A172 (cell line): Measurements from ENCODE around the gene BTG4. TPM values are rescaled to one million over a fixed set of nuclear protein-coding genes. Genes with fewer than 3 reads are reported as not detected.

Source experiments
- DNase-seq: peaks from one replicate; pipeline ENCODE4 v3.0.0-alpha.2; 2015; ENCODE audit warnings: low spot score
- total RNA-seq: library from RNA; depleted of rRNA; stranded (reverse); fragments of >200 nt; shearing (Covaris generic); gene quantifications from 2 replicates; pipeline ENCODE4 v1.2.3, GENCODE V29; 2014; rRNA removed

Gene BTG4
- total RNA-seq: 0.12 and 0.50 TPM in 2 replicates

DNA sequence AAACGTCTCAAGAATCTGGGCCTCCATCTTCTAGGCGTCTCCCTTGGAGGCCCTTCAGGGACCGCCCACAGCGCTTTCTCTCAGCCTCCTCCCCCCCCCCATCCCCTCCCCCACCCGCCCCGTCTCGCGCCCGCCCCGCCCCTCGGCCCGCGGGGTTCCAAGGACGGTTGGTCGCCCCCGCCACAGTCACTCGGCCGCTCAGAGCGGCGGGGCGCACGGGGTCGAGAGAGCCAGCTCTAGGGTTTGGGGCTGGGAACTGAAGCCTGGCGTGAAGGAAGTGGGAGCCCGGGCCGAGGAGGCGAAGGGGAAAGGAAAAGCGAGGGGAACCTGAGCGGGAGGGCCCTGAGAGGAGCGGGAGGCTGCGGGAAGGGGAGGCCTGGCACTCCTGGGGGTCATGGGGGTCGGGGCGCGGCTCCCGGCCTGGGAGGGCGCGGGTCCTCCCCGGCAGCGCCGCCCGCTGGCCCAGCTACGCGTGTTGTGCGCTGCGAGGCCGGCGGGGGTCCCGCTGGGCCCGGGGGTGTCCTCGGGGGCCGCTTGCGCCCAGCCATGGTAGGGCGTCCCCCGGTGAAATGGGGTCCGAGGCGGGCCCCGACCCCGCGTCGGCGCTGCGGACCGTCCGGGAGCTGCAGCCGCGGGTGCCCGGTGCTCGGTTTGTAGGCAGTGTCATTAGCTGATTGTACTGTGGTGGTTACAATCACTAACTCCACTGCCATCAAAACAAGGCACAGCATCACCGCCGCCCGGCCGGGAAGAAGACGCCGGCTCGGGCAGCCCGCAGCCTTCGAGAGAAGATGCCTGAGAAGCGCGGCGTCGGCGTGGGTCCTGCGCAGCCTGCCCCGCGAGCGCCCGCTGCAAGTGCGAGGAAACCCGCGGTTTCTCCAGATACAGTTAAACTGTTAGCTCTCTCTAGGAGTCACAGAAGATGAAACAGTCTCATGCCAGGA, at the start of gene BTG4:
BTG4 (minus strand) TSS at position 91 of the 944 bp plus-strand sequence. CDS start 13,610 bp downstream, outside the sequence.
- no peak for DNase-seq

DNA sequence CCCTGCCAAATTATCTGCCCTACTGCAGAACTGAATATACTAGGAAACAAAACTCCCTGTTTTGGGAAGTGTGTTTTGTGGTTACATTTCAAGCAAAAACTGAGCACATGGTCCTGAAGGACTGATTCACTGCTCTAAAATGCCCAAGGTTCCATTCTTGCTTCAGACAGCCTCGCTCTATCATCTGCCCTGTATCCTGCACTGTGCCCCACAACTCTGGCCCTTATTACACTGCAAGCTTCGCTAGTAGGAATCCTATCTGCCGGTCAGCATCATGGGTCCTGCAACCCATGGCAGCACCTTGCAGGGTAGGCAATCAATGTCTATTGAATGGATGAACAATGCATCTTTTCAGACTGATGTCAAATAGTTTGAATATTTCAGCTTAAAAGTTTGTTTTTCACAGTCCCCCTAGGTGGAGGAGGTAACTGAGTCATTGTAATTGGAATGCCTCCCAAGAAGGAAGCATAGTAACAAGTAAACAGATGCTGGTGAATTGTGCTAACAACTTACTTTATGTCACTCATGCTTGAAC, 49.7 kb upstream of the BTG4 start:
- DNase-seq: peak; percentile 61

DNA sequence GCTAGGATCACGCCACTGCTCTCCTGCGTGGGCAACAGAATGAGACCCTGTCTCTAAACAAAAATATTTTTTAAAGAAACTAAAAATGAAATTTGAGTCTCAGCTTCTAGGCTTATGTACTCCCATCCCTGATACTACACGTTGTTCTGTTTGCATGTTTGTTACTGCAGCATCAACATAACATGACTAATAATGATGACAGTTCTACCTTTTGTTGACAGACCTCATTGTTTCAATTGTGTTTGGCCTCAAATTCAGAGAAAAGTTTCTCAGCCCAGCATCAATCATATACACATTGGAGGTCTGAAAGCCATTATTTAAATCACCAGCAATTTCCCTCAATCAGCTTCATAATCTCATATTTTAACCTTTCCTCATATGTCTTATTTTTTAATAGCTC, 49.1 kb upstream of the BTG4 start:
- DNase-seq: no peak

- DNase-seq: no peak
These were observed 48.6 kb upstream of the BTG4 start for GRCh38 chr11:111560800-111561199.

GRCh38 chr11:111559800-111560464, 47.7 kb upstream of the BTG4 start:
- no peak for DNase-seq

- peak; percentile 91 for DNase-seq
These were observed 45.4 kb upstream of the BTG4 start for GRCh38 chr11:111557425-111558111.

DNA sequence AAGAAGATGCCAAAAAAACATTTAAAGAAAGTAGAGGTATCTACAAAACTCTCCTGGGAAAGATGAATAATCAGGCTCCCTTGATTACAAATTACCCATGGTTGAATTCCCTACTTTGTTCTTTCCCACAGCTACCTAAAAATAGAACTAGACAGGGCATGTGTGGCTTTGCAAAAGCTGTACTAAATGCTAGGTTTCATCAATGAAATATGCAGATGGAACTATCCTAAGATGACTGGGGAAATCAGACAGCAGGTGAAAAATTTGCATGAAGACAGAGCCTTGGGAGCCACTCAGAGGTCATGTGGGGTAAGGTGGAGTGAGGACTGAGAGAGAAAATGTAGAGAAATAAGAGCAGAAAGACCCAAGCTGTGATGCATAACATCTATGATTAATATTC, 43.1 kb upstream of the BTG4 start:
- DNase-seq: peak; percentile 49

- DNase-seq: peak; percentile 77
These were observed 42.3 kb upstream of the BTG4 start for GRCh38 chr11:111554532-111554931.

- no peak for DNase-seq
These were observed 38.1 kb upstream of the BTG4 start for GRCh38 chr11:111550258-111550657.

- DNase-seq: peak; percentile 43
These were observed 37.6 kb upstream of the BTG4 start for GRCh38 chr11:111549869-111550203.

GRCh38 chr11:111549196-111549868, 37.1 kb upstream of the BTG4 start:
- DNase-seq: no peak

DNA sequence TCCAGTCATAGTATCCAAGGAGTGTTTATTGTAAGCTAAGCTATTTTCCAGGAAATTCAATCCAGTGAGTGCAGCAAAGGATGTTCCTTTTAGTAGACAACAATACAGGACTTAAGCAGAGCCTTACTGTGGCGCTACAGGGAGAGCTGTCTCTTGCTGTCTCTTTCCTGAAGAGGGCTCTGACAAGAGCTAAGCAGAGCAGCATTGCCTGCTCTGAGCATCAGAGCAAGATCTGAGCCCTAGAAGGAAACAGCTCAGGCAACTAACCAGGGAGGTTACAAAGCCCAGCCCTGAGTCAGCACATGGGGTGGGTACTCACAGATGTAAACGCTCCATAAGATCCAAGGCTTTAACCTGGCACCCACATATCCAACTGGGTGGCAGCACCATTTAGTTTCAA, 36.3 kb upstream of the BTG4 start:
- no peak for DNase-seq

- no peak for DNase-seq
These were observed 30.6 kb upstream of the BTG4 start for GRCh38 chr11:111542606-111543275.

- DNase-seq: peak; percentile 65
These were observed 29.3 kb upstream of the BTG4 start for GRCh38 chr11:111541254-111542061.

GRCh38 chr11:111540937-111541253, 28.7 kb upstream of the BTG4 start:
- no peak for DNase-seq

DNA sequence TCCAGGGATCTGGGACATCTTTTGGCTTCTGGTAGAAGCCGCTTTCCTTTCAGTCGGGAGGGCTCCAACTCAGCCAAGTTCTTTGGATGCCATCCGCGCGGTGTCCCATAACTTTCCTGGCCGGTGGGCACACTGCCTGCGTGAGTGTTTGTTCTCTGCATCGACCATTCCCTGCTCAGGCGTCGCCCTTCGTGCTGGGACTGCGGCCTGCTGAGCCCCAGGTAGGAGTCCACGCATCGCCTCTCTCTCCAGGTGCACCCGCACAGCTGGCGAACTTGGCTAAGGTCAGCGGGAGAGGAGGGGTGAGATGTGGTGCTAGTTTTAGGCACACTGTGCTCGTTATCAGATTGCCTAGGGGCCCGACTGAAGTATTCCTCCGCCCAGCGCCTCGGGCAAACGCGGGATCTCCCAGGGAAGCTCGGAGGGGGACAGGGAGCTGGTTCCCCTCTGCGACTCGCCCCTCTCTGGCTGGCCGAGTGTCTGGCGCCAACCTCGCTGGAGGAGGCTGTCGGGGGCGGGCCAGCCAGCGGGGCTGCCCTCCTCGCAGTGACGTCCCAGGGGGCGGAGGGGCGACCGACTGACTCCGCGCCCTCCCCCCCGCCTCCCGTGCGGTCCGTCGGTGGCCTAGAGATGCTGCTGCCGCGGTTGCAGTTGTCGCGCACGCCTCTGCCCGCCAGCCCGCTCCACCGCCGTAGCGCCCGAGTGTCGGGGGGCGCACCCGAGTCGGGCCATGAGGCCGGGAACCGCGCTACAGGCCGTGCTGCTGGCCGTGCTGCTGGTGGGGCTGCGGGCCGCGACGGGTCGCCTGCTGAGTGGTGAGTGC, 28.1 kb upstream of the BTG4 start, which contains the start of gene LAYN:
LAYN (plus strand) TSS at position 607 of the 823 bp plus-strand sequence; CDS start at position 731, 124 bp downstream.
- DNase-seq: no peak

GRCh38 chr11:111539426-111540113, 27.4 kb upstream of the BTG4 start:
- DNase-seq: no peak

DNA sequence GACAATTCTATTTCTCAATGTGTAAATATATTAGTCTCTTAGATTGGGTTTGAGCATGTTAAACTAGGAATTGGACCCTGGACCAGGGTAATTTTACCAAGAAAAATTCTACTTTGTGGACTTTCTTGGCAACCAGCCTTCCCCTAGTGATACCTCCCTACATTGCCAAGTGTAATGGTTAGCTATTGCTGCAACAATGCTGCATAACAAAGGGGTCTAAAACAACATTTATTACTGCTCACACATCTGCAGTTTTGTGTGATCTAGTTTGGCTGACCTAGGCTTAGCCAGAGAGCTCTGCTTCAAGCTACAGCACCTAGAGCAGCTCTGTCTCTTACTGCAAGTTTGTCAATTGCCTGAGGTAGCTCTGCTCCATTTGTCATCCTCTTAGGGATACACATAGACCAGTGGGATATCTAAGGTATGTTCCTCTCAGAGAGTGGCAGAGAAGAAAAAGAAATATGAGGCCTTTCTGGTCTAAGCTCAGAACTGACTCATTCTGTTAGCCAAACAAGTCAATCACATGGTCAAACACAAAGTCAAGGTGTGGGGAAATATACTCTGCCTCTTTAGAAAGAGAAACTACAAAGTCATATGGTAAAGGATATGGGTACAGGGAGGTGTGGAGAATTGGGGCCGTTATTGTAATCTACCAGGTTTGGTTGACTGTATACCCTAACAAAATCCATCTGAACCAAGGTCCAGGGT, 26.4 kb upstream of the BTG4 start:
- DNase-seq: no peak
